ENCODE measurements around the gene FAM222A.

Gene FAM222A

DNA sequence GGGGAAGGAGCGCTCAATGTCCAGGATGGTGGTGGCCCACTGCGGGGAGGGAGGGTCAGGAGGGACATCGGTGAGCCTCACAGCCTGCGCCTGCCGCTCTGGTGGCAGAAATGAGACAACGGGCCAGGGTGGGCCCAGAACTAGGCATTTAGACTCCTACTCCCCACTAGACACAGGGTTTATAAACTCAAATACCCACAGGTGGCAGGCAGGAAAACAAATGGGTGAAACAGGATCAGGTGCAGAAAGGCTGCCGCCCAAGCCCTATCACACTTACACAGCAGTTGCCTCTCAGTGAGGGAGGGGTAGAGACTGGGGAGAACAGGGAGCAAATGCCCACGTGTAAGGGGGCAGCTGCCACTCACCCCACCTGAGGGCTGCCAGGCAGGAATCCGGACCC lies 73.2 kb downstream of the FAM222A start:
- Histone ChIP-seq H3K36me3 (peaks cover 0 to 19% (median 0%) of the 10 kb centered on the region in 3 donors), H3K4me3 (no peak overlapping the region), H3K27ac (no peak overlapping the region), H3K4me1 (no peaks in the 10 kb centered on the region), H3K9me3 (no peaks in the 10 kb centered on the region), H3K27me3 (peaks cover 0 to 39% of the 10 kb centered on the region in 2 donors)
- intact Hi-C loops (cut with DNase I; ENCODE audit: low total_unique reads), result no loop called here
- TF ChIP-seq CTCF (IDR thresholded peaks at IDR 0.05), result no peak
- DNase-seq, result no peak

GRCh38 chr12:109789526-109790048 lies 76.0 kb downstream of the FAM222A start:
- intact Hi-C loops (cut with DNase I; ENCODE audit: low total_unique reads), result no loop called here
- no peak for DNase-seq
- H3K27ac ChIP-seq, result no peak overlapping the region
- H3K4me1 ChIP-seq, result no peaks in the 10 kb centered on the region
- no peaks in the 10 kb centered on the region for H3K9me3 ChIP-seq
- no peak overlapping the region for H3K4me3 ChIP-seq
- H3K36me3 ChIP-seq, result peaks cover 0 to 13% (median 0%) of the 10 kb centered on the region in 3 donors
- peaks cover 0 to 39% of the 10 kb centered on the region in 2 donors for H3K27me3 ChIP-seq
- no peak for TF ChIP-seq CTCF (IDR thresholded peaks at IDR 0.05)

DNA sequence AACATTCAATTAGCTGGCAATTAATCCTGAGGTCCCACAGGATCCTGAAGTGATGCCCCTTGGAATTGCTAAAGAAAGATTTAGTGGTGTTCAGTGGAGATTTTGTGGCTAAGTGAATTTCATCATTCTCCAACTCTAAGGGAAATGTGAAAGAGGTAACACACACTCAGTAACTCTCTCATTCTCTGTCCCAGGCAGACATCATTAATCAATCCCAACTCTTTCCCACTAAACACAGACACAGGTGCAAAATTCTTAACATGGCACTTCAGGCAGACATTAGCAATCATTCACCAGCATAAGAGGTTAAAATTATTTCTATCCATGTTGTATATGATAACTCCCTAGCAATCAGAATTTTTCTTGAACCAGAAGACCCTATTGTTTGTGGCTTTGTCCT lies 79.4 kb downstream of the FAM222A start:
- H3K36me3 ChIP-seq, result peaks cover 0 to 2% (median 0%) of the 10 kb centered on the region in 3 donors
- intact Hi-C loops (cut with DNase I; ENCODE audit: low total_unique reads), result no loop called here
- H3K4me1 ChIP-seq, result no peaks in the 10 kb centered on the region
- no peak for DNase-seq
- no peak overlapping the region for H3K4me3 ChIP-seq
- TF ChIP-seq CTCF (IDR thresholded peaks at IDR 0.05), result no peak
- H3K9me3 ChIP-seq, result no peaks in the 10 kb centered on the region
- H3K27me3 ChIP-seq, result peaks cover 0 to 43% of the 10 kb centered on the region in 2 donors
- H3K27ac ChIP-seq, result no peak overlapping the region

GRCh38 chr12:109793411-109793810 lies 79.8 kb downstream of the FAM222A start:
- Histone ChIP-seq H3K27ac (no peak overlapping the region), H3K9me3 (no peaks in the 10 kb centered on the region), H3K27me3 (peaks cover 0 to 46% of the 10 kb centered on the region in 2 donors), H3K36me3 (peaks cover 0 to 5% (median 0%) of the 10 kb centered on the region in 3 donors), H3K4me1 (no peaks in the 10 kb centered on the region), H3K4me3 (no peak overlapping the region)
- no peak for DNase-seq
- intact Hi-C loops (cut with DNase I; ENCODE audit: low total_unique reads), result no loop called here
- no peak for TF ChIP-seq CTCF (IDR thresholded peaks at IDR 0.05)

- Histone ChIP-seq H3K4me3 (no peak overlapping the region), H3K27me3 (peaks cover 0 to 42% of the 10 kb centered on the region in 2 donors), H3K4me1 (no peaks in the 10 kb centered on the region), H3K36me3 (peaks cover 0 to 8% (median 0%) of the 10 kb centered on the region in 3 donors), H3K27ac (no peak overlapping the region), H3K9me3 (no peaks in the 10 kb centered on the region)
- intact Hi-C loops (cut with DNase I; ENCODE audit: low total_unique reads), result no loop called here
- no peak for DNase-seq
- TF ChIP-seq CTCF (IDR thresholded peaks at IDR 0.05), result no peak
Observed at GRCh38 chr12:109793826-109794501, 80.3 kb downstream of the FAM222A start.
